IMR-90 (cell line): Measurements from ENCODE around the gene CUBN. TPM values are rescaled to one million over a fixed set of nuclear protein-coding genes. Genes with fewer than 3 reads are reported as not detected.
A peak's percentile ranks its signal among the peaks of the same experiment; 100 is the strongest.

Experiments
- ATAC-seq: fragments of 200-7000 bp; cut with Tn5 transposase; 2 replicates; pipeline ENCODE4 v1.9.1; 2020; ENCODE audit warnings: low read depth, mild to moderate bottlenecking, moderate library complexity
- BruUV-seq: library from RNA; stranded (reverse); fragments of 400-500 nt; replicated peaks from 2 replicates; lab custom pipeline; 2021; lab: Mats Ljungman, UMichigan
- CTCF ChIA-PET: fragments of 300-600 bp; formaldehyde crosslinking; extraction: SDS; loops from one replicate; lab custom pipeline; 2021; ENCODE audit warnings: antibody characterized with exemption; lab: Yijun Ruan, JAX
- POLR2A ChIA-PET: fragments of 300-600 bp; sonication (Branson Sonifier 250); formaldehyde crosslinking; loops from one replicate; lab custom pipeline; 2022; ENCODE audit warnings: antibody characterized with exemption; ENCODE audit not compliant: unreplicated experiment; lab: Charles Lee
- DNase-seq: peaks from one replicate; pipeline ENCODE4 v3.0.0; 2013
- H2AFZ ChIP-seq: replicated peaks from 2 replicates; pipeline ENCODE3; 2013; ENCODE audit warnings: low read length, mild to moderate bottlenecking; ENCODE audit not compliant: poor library complexity
- H2AK5ac ChIP-seq: 2 replicates; pipeline ENCODE4 v1.6.1; 2013; ENCODE audit warnings: low read depth, low read length, inconsistent platforms
- H2AK9ac ChIP-seq: replicated peaks from 2 replicates; pipeline ENCODE3; 2013; ENCODE audit warnings: mild to moderate bottlenecking, low read depth, low read length, moderate library complexity; ENCODE audit not compliant: poor library complexity
- H2BK120ac ChIP-seq: 2 replicates; pipeline ENCODE4 v1.6.1; 2013; ENCODE audit warnings: low read depth, low read length, inconsistent platforms
- H2BK15ac ChIP-seq: 3 replicates; pipeline ENCODE4 v1.6.1; 2013; ENCODE audit warnings: low read depth, low read length, inconsistent platforms
- H2BK20ac ChIP-seq: 2 replicates; pipeline ENCODE4 v1.6.1; 2013; ENCODE audit warnings: low read depth, mild to moderate bottlenecking, inconsistent platforms, low read length, moderate library complexity
- H2BK5ac ChIP-seq: 2 replicates; pipeline ENCODE4 v1.6.1; 2013; ENCODE audit warnings: mild to moderate bottlenecking, low read depth, low read length, inconsistent platforms; ENCODE audit not compliant: poor library complexity, severe bottlenecking
- H3K14ac ChIP-seq: replicated peaks from 2 replicates; pipeline ENCODE4 v1.6.1; 2013; ENCODE audit warnings: low read depth, low read length, inconsistent platforms
- H3K18ac ChIP-seq: 2 replicates; pipeline ENCODE4 v1.6.1; 2013; ENCODE audit warnings: low read depth, low read length, control low read depth
- H3K23ac ChIP-seq: 2 replicates; pipeline ENCODE4 v1.6.1; 2013; ENCODE audit warnings: low read depth, low read length, inconsistent platforms
- H3K27ac ChIP-seq: 2 replicates; pipeline ENCODE4 v1.5.1; 2013; ENCODE audit warnings: mild to moderate bottlenecking, control low read depth, low read length; ENCODE audit not compliant: insufficient read depth
- H3K27me3 ChIP-seq: 2 replicates; pipeline ENCODE4 v1.6.1; 2013; ENCODE audit warnings: low read length; ENCODE audit not compliant: control insufficient read depth, insufficient read depth
- H3K36me3 ChIP-seq: 2 replicates; pipeline ENCODE4 v1.6.1; 2013; ENCODE audit warnings: low read length, mixed read lengths; ENCODE audit not compliant: control insufficient read depth, insufficient read depth
- H3K4ac ChIP-seq: 2 replicates; pipeline ENCODE4 v1.6.1; 2013; ENCODE audit warnings: low read depth, low read length, inconsistent platforms
- H3K4me1 ChIP-seq: 2 replicates; pipeline ENCODE4 v1.6.1; 2013; ENCODE audit warnings: low read length, mixed read lengths; ENCODE audit not compliant: control insufficient read depth, insufficient read depth
- H3K4me2 ChIP-seq: 2 replicates; pipeline ENCODE4 v1.6.1; 2013; ENCODE audit warnings: low read depth, mild to moderate bottlenecking, control low read depth, low read length, moderate library complexity
- H3K4me3 ChIP-seq: 2 replicates; pipeline ENCODE4 v1.5.1; 2013; ENCODE audit warnings: low read depth, mild to moderate bottlenecking, control low read depth, low read length, moderate library complexity; ENCODE audit not compliant: insufficient read depth
- H3K56ac ChIP-seq: 2 replicates; pipeline ENCODE4 v1.6.1; 2013; ENCODE audit warnings: low read length, inconsistent platforms; ENCODE audit not compliant: insufficient read depth; ENCODE audit errors: extremely low read depth
- H3K79me1 ChIP-seq, 2 experiments: 2 replicates each; pipeline ENCODE4 v1.6.1; 2013; ENCODE audit warnings: low read length in 2 of 2, inconsistent platforms in 1 of 2, low read depth in 1 of 2
- H3K9ac ChIP-seq: 2 replicates; pipeline ENCODE4 v1.6.1; 2013; ENCODE audit warnings: low read depth, low read length, control low read depth
- H3K9me1 ChIP-seq: 2 replicates; pipeline ENCODE4 v1.6.1; 2013; ENCODE audit warnings: low read length, inconsistent platforms; ENCODE audit not compliant: insufficient read depth
- H3K9me3 ChIP-seq: 2 replicates; pipeline ENCODE4 v1.6.1; 2013; ENCODE audit warnings: low read length; ENCODE audit not compliant: control insufficient read depth, insufficient read depth
- H4K20me1 ChIP-seq: 2 replicates; pipeline ENCODE4 v1.6.1; 2013; ENCODE audit warnings: low read length, inconsistent platforms; ENCODE audit not compliant: insufficient read depth
- H4K5ac ChIP-seq: 2 replicates; pipeline ENCODE4 v1.6.1; 2013; ENCODE audit warnings: mild to moderate bottlenecking, low read depth, low read length, control low read depth
- H4K8ac ChIP-seq, 2 experiments: 2 replicates each; pipeline ENCODE4 v1.6.1; 2013; ENCODE audit warnings: low read depth in 2 of 2, low read length in 2 of 2, control low read depth in 1 of 2, inconsistent platforms in 1 of 2
- H4K91ac ChIP-seq: 2 replicates; pipeline ENCODE4 v1.6.1; 2013; ENCODE audit warnings: low read depth, low read length, inconsistent platforms; ENCODE audit not compliant: insufficient read depth
- BHLHE40 ChIP-seq: fragments of 150-350 bp; IDR thresholded peaks from 2 replicates; pipeline ENCODE4 v1.6.1; 2016; ENCODE audit warnings: mild to moderate bottlenecking, low read depth, low read length
- CEBPB ChIP-seq: IDR thresholded peaks from 2 replicates; pipeline ENCODE4 v1.6.1; 2012; ENCODE audit warnings: low read depth, low read length, improper control_type of control experiment
- CHD1 ChIP-seq: IDR thresholded peaks from 2 replicates; pipeline ENCODE4 v1.6.1; 2012; ENCODE audit warnings: low read depth, low read length, improper control_type of control experiment
- FOS ChIP-seq: fragments of 150-350 bp; IDR thresholded peaks from 2 replicates; pipeline ENCODE4 v1.6.1; 2016; ENCODE audit warnings: low read depth, low read length
- MAFK ChIP-seq: IDR thresholded peaks from 2 replicates; pipeline ENCODE4 v1.6.1; 2012; ENCODE audit warnings: low read depth, low read length, improper control_type of control experiment
- MAZ ChIP-seq: IDR thresholded peaks from 2 replicates; pipeline ENCODE4 v1.6.1; 2012; ENCODE audit warnings: low read depth, mild to moderate bottlenecking, low read length, improper control_type of control experiment, moderate library complexity, borderline replicate concordance
- MXI1 ChIP-seq: IDR thresholded peaks from 2 replicates; pipeline ENCODE4 v1.6.1; 2012; ENCODE audit warnings: low read depth, mild to moderate bottlenecking, low read length, moderate library complexity, borderline replicate concordance
- NFE2L2 ChIP-seq: fragments of 150-350 bp; IDR thresholded peaks from 2 replicates; pipeline ENCODE4 v1.6.1; 2016; ENCODE audit warnings: low read depth, mild to moderate bottlenecking, low read length
- POLR2A ChIP-seq: IDR thresholded peaks from 2 replicates; pipeline ENCODE4 v1.6.1; 2012; ENCODE audit warnings: mild to moderate bottlenecking, low read depth, low read length
- RAD21 ChIP-seq: IDR thresholded peaks from 2 replicates; pipeline ENCODE4 v1.6.1; 2012; ENCODE audit warnings: low read length, improper control_type of control experiment
- RCOR1 ChIP-seq: IDR thresholded peaks from 2 replicates; pipeline ENCODE4 v1.6.1; 2012; ENCODE audit warnings: mild to moderate bottlenecking, low read length, improper control_type of control experiment; ENCODE audit not compliant: insufficient replicate concordance
- RFX5 ChIP-seq: IDR thresholded peaks from 2 replicates; pipeline ENCODE4 v1.8.0; 2012; ENCODE audit warnings: low read depth, mild to moderate bottlenecking, low read length, moderate library complexity
- SMC3 ChIP-seq: fragments of 150-350 bp; IDR thresholded peaks from 2 replicates; pipeline ENCODE4 v1.6.1; 2016; ENCODE audit warnings: low read depth, mild to moderate bottlenecking, antibody characterized with exemption, low read length, moderate library complexity
- USF2 ChIP-seq: fragments of 150-350 bp; IDR thresholded peaks from 2 replicates; pipeline ENCODE4 v1.6.1; 2017; ENCODE audit warnings: mild to moderate bottlenecking, antibody characterized with exemption, low read length, low read depth
- WGBS, 2 experiments: methylation state at CpG; one replicate each; pipeline versions ENCODE4 v1.1.5 to v1.1.7; 2013; ENCODE audit warnings: missing lambda C conversion rate in 2 of 2; ENCODE audit not compliant: insufficient read length in 1 of 2; ENCODE audit errors: extremely low coverage in 2 of 2; 5-methylcytosine and 5-hydroxymethylcytosine counted together
- dilution Hi-C: fragments of 300-500 bp; cut with HindIII; formaldehyde crosslinking; loops from one replicate; pipeline ENCODE4 v1.14.3; 2018; ENCODE audit warnings: low sequenced_read_pairs; ENCODE audit not compliant: unreplicated experiment
- in situ Hi-C: fragments of 300-500 bp; cut with MboI; formaldehyde crosslinking; loops from 3 replicates; pipeline ENCODE4 v1.14.3; 2019; ENCODE audit warnings: low sequenced_read_pairs, inconsistent platforms, mixed read lengths
- intact Hi-C: fragments of 100-400 bp; cut with micrococcal nuclease; formaldehyde crosslinking; loops from 2 replicates; pipeline ENCODE4 v1.10.0; 2022
- polyA plus RNA-seq, 3 experiments: library from polyadenylated mRNA; depleted of rRNA; stranded (reverse); fragments of >200 nt; gene quantifications; 2 replicates each; pipeline ENCODE4 v1.2.3, GENCODE V29; 2012; ENCODE audit warnings: low replicate concordance in 1 of 3
- total RNA-seq: library from RNA; depleted of rRNA; stranded (reverse); fragments of >200 nt; gene quantifications from 2 replicates; pipeline ENCODE4 v1.2.3, GENCODE V29; 2012
- TF ChIP-seq, protein P1 (sequence below): conservative IDR thresholded peaks from 2 replicates; pipeline ENCODE4 v1.5.1; 2012; ENCODE audit warnings: mild to moderate bottlenecking, low read depth, low read length, improper control_type of control experiment
- TF ChIP-seq, protein P2 (sequence below): fragments of 150-350 bp; IDR thresholded peaks from 2 replicates; pipeline ENCODE4 v1.6.1; 2016; ENCODE audit warnings: low read depth, mild to moderate bottlenecking, low read length, moderate library complexity, borderline replicate concordance

Gene CUBN
- total and polyA plus RNA-seq, 2 of the 4 experiments (the other 2 are of a cell fraction), result 0.19 to 0.54 TPM

- no peaks in the 10 kb centered on the region for H3K36me3 ChIP-seq
- ATAC-seq, result no peak
Observed at GRCh38 chr10:16915300-16915699, 214.3 kb downstream of the CUBN start.

More at GRCh38 chr10:16915300-16915699, 214.3 kb downstream of the CUBN start:
- ChIA-PET POLR2A (no interaction called here), CTCF (no interaction called here)
- dilution Hi-C loops (no loop called here), in situ Hi-C loops (no loop called here), intact Hi-C loops (no loop called here)
- no peak overlapping the region for H2BK20ac ChIP-seq
- H4K8ac ChIP-seq, result no peak overlapping the region
- peak overlapping the region; percentile 39; the same call in 1 of the 2 replicates for H2AK5ac ChIP-seq
- H4K5ac ChIP-seq, result no peak overlapping the region
- no peak overlapping the region for H2AFZ ChIP-seq
- BruUV-seq, result no TSS peak
- H3K9me3 ChIP-seq, result no peaks in the 10 kb centered on the region
- H3K4me1 ChIP-seq, result peaks cover 3% of the 10 kb centered on the region
- H3K4me3 ChIP-seq, result no peak overlapping the region
- no peaks in the 10 kb centered on the region for H3K27me3 ChIP-seq
- no peaks in the 10 kb centered on the region for H4K20me1 ChIP-seq
- H3K4me2 ChIP-seq, result no peak overlapping the region
- no peak overlapping the region for H3K4ac ChIP-seq
- H3K14ac ChIP-seq, result no peak overlapping the region
- H4K91ac ChIP-seq, result no peak overlapping the region
- H3K23ac ChIP-seq, result no peak overlapping the region
- peaks cover 3% of the 10 kb centered on the region; the same call in 1 of the 2 replicates for H3K9me1 ChIP-seq
- H3K9ac ChIP-seq, result no peak overlapping the region
- H2BK5ac ChIP-seq, result no peak overlapping the region
- H2AK9ac ChIP-seq, result no peak overlapping the region
- no peak overlapping the region for H3K27ac ChIP-seq
- no peak overlapping the region for H3K18ac ChIP-seq
- no peak for DNase-seq
- H3K79me1 ChIP-seq, result no peaks in the 10 kb centered on the region
- no peak overlapping the region for H3K56ac ChIP-seq
- H2BK120ac ChIP-seq, result no peak overlapping the region
- no peak overlapping the region for H2BK15ac ChIP-seq
- no CpG with 5 or more reads among the region's 2 CpGs for WGBS, 2 experiments
- TF ChIP-seq MXI1, result no peak
- no peak for TF ChIP-seq POLR2A
- TF ChIP-seq CEBPB, result no peak
- no peak for TF ChIP-seq MAFK
- TF ChIP-seq NFE2L2, result no peak
- TF ChIP-seq USF2, result no peak
- no peak for TF ChIP-seq RCOR1
- TF ChIP-seq CHD1, result no peak
- TF ChIP-seq, protein P1, sequence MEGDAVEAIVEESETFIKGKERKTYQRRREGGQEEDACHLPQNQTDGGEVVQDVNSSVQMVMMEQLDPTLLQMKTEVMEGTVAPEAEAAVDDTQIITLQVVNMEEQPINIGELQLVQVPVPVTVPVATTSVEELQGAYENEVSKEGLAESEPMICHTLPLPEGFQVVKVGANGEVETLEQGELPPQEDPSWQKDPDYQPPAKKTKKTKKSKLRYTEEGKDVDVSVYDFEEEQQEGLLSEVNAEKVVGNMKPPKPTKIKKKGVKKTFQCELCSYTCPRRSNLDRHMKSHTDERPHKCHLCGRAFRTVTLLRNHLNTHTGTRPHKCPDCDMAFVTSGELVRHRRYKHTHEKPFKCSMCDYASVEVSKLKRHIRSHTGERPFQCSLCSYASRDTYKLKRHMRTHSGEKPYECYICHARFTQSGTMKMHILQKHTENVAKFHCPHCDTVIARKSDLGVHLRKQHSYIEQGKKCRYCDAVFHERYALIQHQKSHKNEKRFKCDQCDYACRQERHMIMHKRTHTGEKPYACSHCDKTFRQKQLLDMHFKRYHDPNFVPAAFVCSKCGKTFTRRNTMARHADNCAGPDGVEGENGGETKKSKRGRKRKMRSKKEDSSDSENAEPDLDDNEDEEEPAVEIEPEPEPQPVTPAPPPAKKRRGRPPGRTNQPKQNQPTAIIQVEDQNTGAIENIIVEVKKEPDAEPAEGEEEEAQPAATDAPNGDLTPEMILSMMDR, result no peak
- no peak for TF ChIP-seq MAZ
- TF ChIP-seq, protein P2, sequence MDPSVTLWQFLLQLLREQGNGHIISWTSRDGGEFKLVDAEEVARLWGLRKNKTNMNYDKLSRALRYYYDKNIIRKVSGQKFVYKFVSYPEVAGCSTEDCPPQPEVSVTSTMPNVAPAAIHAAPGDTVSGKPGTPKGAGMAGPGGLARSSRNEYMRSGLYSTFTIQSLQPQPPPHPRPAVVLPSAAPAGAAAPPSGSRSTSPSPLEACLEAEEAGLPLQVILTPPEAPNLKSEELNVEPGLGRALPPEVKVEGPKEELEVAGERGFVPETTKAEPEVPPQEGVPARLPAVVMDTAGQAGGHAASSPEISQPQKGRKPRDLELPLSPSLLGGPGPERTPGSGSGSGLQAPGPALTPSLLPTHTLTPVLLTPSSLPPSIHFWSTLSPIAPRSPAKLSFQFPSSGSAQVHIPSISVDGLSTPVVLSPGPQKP, result no peak
- no peak for TF ChIP-seq SMC3
- no peak for TF ChIP-seq RAD21
- no peak for TF ChIP-seq BHLHE40
- TF ChIP-seq FOS, result no peak
- no peak for TF ChIP-seq RFX5
